WTC11 (cell line): ENCODE measurements around the gene ASCC3.

Source experiments
- ATF1 ChIP-seq: sonication (generic); formaldehyde crosslinking; IDR thresholded peaks from 2 replicates; pipeline ENCODE4 v1.8.1; 2023; ENCODE audit warnings: mild to moderate bottlenecking, moderate library complexity, missing genetic modification reagents
- GTF2I ChIP-seq: fragments of 250-450 bp; sonication (Bioruptor Pico); conservative IDR thresholded peaks from 2 replicates; pipeline ENCODE4 v1.4.0; 2021; ENCODE audit warnings: mild to moderate bottlenecking
- ZBTB21 ChIP-seq: sonication (generic); formaldehyde crosslinking; IDR thresholded peaks from 2 replicates; pipeline ENCODE4 v1.8.1; 2023; ENCODE audit warnings: mild to moderate bottlenecking, missing genetic modification reagents, borderline replicate concordance
- TF ChIP-seq, protein P1 (sequence below): fragments of 200-600 bp; IDR thresholded peaks from 2 replicates; pipeline ENCODE4 v1.8.0; 2022; ENCODE audit warnings: antibody characterized with exemption
- TF ChIP-seq, protein P2 (sequence below): sonication (generic); formaldehyde crosslinking; IDR thresholded peaks from 2 replicates; pipeline ENCODE4 v1.8.1; 2022; ENCODE audit warnings: low read depth, missing genetic modification reagents, borderline replicate concordance
- TF ChIP-seq, protein P3 (sequence below): sonication (generic); formaldehyde crosslinking; conservative IDR thresholded peaks from 2 replicates; pipeline ENCODE4 v1.8.1; 2022; ENCODE audit warnings: mild to moderate bottlenecking, missing genetic modification reagents

- TF ChIP-seq, protein P1, sequence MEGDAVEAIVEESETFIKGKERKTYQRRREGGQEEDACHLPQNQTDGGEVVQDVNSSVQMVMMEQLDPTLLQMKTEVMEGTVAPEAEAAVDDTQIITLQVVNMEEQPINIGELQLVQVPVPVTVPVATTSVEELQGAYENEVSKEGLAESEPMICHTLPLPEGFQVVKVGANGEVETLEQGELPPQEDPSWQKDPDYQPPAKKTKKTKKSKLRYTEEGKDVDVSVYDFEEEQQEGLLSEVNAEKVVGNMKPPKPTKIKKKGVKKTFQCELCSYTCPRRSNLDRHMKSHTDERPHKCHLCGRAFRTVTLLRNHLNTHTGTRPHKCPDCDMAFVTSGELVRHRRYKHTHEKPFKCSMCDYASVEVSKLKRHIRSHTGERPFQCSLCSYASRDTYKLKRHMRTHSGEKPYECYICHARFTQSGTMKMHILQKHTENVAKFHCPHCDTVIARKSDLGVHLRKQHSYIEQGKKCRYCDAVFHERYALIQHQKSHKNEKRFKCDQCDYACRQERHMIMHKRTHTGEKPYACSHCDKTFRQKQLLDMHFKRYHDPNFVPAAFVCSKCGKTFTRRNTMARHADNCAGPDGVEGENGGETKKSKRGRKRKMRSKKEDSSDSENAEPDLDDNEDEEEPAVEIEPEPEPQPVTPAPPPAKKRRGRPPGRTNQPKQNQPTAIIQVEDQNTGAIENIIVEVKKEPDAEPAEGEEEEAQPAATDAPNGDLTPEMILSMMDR, result no peak
- TF ChIP-seq, protein P2, sequence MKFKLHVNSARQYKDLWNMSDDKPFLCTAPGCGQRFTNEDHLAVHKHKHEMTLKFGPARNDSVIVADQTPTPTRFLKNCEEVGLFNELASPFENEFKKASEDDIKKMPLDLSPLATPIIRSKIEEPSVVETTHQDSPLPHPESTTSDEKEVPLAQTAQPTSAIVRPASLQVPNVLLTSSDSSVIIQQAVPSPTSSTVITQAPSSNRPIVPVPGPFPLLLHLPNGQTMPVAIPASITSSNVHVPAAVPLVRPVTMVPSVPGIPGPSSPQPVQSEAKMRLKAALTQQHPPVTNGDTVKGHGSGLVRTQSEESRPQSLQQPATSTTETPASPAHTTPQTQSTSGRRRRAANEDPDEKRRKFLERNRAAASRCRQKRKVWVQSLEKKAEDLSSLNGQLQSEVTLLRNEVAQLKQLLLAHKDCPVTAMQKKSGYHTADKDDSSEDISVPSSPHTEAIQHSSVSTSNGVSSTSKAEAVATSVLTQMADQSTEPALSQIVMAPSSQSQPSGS, result no peak
- TF ChIP-seq ATF1 (no peak), ZBTB21 (CRISPR knock-in tag) (no peak), GTF2I (CRISPR knock-in tag) (no peak)
- TF ChIP-seq, protein P3, sequence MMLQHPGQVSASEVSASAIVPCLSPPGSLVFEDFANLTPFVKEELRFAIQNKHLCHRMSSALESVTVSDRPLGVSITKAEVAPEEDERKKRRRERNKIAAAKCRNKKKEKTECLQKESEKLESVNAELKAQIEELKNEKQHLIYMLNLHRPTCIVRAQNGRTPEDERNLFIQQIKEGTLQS (CRISPR knock-in tag), result no peak
These were observed 156.9 kb downstream of the ASCC3 start for GRCh38 chr6:100724222-100724621.
